Astrocyte of the cerebellum (primary cell): ENCODE measurements around the gene XKR8.
"Not testable (repeated sequence)": the region's sequence is repeated elsewhere in the genome, so short reads cannot be mapped to it uniquely, and the experiment has no call there.

ENCODE experiments used
- DNase-seq: peaks from one replicate; pipeline ENCODE4 v3.0.0-alpha.2; 2011; ENCODE audit warnings: low read depth
- H3K4me3 ChIP-seq: 2 replicates; pipeline ENCODE4 v1.5.1; 2011; ENCODE audit warnings: mild to moderate bottlenecking, low read depth, low read length, moderate library complexity
- CTCF ChIP-seq: IDR thresholded peaks from 2 replicates; pipeline ENCODE4 v1.5.1; 2012; ENCODE audit warnings: low read length, low read depth, moderate library complexity, mild to moderate bottlenecking; ENCODE audit errors: missing control alignments
- in situ Hi-C: cut with HindIII; loops from 2 replicates; pipeline ENCODE4 v1.10.0; 2017; ENCODE audit warnings: low sequenced_read_pairs

Gene XKR8

GRCh38 chr1:27992276-27992675 lies 32.5 kb downstream of the XKR8 start:
- H3K4me3 ChIP-seq = no peak overlapping the region
- TF ChIP-seq CTCF = no peak
- in situ Hi-C loops = no loop called here
- DNase-seq = no peak

GRCh38 chr1:27993241-27993640 lies 33.5 kb downstream of the XKR8 start:
- in situ Hi-C loops = no loop called here
- DNase-seq = no peak
- no peak for TF ChIP-seq CTCF
- H3K4me3 ChIP-seq = no peak overlapping the region

- H3K4me3 ChIP-seq = no peak overlapping the region
- in situ Hi-C loops = no loop called here
- TF ChIP-seq CTCF = no peak
- no peak for DNase-seq
Measured at GRCh38 chr1:27994060-27994459, 34.3 kb downstream of the XKR8 start.

- in situ Hi-C loops = not testable (repeated sequence)
Measured at GRCh38 chr1:27994526-27994925, 34.8 kb downstream of the XKR8 start.

GRCh38 chr1:27999055-27999454 lies 39.3 kb downstream of the XKR8 start:
- DNase-seq = no peak
- in situ Hi-C loops = no loop called here
- TF ChIP-seq CTCF = no peak
- H3K4me3 ChIP-seq = no peak overlapping the region

More at GRCh38 chr1:27994526-27994925, 34.8 kb downstream of the XKR8 start:
- not testable (repeated sequence) for H3K4me3 ChIP-seq, DNase-seq

GRCh38 chr1:28002600-28002999 lies 42.8 kb downstream of the XKR8 start:
- in situ Hi-C loops = no loop called here
- no peak overlapping the region for H3K4me3 ChIP-seq
- no peak for TF ChIP-seq CTCF
- no peak for DNase-seq

- DNase-seq, in situ Hi-C loops: not testable (repeated sequence)
Measured at GRCh38 chr1:28003117-28003516, 43.3 kb downstream of the XKR8 start.

GRCh38 chr1:28010969-28011368 lies 51.2 kb downstream of the XKR8 start:
- no peak for DNase-seq
- no peak for TF ChIP-seq CTCF
- no peak overlapping the region for H3K4me3 ChIP-seq
- in situ Hi-C loops = no loop called here

More at GRCh38 chr1:28003117-28003516, 43.3 kb downstream of the XKR8 start:
- not testable (repeated sequence) for H3K4me3 ChIP-seq
